ENCODE results near the gene PRKD2.

The PRKD2 gene

DNA sequence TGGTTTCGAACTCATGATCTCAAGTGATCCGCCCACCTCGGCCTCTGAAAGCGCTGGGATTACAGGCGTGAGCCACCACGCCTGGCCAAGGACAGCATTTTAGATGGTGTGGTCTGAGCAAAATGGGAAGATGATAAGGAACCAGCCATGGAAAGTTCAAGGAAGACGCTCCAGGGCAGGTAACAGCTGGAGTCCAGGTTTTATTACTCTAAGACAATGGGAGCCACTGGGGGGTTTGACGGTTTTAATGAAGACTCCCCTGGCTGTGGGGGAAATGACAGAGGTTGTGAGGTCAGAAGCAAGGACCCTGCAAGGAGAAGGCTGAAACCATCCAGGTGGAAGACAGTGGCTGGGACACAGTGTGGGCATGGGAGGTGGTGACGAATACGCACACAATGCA is 20.9 kb downstream of the PRKD2 start:
- H3K9ac ChIP-seq (ENCODE audit: low read depth, low read length), result no peak overlapping the region
- H3K4me1 ChIP-seq (ENCODE audit: insufficient read depth, low read length), result peaks cover 5% of the 10 kb centered on the region; the same call in 1 of the 2 replicates
- H3K27me3 ChIP-seq (ENCODE audit: insufficient read depth, low read length), result no peaks in the 10 kb centered on the region
- H3K27ac ChIP-seq (ENCODE audit: low read length), result no peak overlapping the region
- H3K4me3 ChIP-seq (ENCODE audit: low read length), result no peak overlapping the region
- no peaks in the 10 kb centered on the region for H3K9me3 ChIP-seq (ENCODE audit: insufficient read depth, low read depth, low read length)
- H3K36me3 ChIP-seq (ENCODE audit: insufficient read depth, low read depth, low read length), result peaks cover 86% of the 10 kb centered on the region

DNA sequence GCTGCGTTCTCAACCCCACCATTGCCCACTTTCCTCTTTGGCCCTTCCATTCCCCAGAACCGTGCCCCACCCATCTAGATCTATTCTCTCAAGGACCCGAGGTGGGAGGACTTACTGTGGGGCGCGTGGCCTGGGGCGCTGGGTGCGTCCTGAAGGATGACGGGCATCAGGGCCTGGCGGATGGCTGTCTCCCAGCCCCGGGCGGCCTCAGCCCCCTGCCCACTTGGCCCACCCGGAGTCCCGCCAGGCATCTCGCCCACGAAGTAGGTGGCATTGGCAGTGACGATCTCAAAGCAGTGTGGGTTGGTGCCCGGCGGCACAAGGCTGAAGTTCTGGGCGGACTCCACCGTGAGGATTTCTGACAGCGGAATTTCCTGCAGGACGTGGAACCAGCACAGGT is 23.2 kb downstream of the PRKD2 start:
- no peaks in the 10 kb centered on the region for H3K27me3 ChIP-seq (ENCODE audit: insufficient read depth, low read length)
- H3K27ac ChIP-seq (ENCODE audit: low read length), result no peak overlapping the region
- H3K4me3 ChIP-seq (ENCODE audit: low read length), result no peak overlapping the region
- no peak overlapping the region for H3K9ac ChIP-seq (ENCODE audit: low read depth, low read length)
- no peaks in the 10 kb centered on the region for H3K9me3 ChIP-seq (ENCODE audit: insufficient read depth, low read depth, low read length)
- H3K36me3 ChIP-seq (ENCODE audit: insufficient read depth, low read depth, low read length), result peaks cover 85% of the 10 kb centered on the region
- peaks cover 5% of the 10 kb centered on the region; the same call in 1 of the 2 replicates for H3K4me1 ChIP-seq (ENCODE audit: insufficient read depth, low read length)

DNA sequence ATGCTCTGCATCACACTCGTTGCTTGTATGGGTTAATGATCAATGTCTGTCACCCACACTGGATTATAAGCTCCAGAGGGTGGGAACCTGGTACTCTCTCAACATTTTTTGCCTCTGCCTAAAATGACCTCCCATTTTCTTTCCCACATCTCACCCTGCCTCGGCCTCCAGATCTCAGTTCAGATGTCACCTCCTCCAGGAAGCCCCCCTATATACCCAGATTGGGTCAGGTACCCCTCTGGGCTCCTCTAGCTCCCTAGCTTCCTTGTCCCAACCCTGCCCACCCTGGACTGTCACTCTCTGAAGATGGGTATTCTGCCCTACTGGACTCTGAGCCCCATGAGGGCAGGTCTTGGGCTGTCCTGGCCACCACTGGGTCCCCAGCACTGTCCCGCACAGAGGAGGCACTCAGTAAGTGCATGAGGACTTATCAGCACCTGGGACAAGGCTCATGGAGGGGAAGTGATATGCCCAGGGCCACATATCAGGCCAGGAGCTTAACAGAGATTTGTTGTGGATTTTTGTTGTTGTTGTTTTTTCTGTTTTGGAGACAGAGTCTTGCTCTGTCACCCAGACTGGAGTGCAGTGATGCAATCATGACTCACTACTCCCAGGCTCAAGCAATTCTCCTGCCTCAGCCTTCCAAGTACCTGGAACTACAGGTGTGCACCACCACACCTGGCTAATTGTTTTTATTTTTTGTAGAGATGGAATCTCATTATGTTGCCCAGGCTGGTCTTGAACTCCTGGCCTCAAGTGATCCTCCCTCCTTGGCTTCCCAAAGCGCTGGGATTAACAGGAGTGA is 23.8 kb downstream of the PRKD2 start:
- peaks cover 83% of the 10 kb centered on the region for H3K36me3 ChIP-seq (ENCODE audit: insufficient read depth, low read depth, low read length)
- H3K4me3 ChIP-seq (ENCODE audit: low read length), result no peak overlapping the region
- no peaks in the 10 kb centered on the region for H3K27me3 ChIP-seq (ENCODE audit: insufficient read depth, low read length)
- no peak overlapping the region for H3K27ac ChIP-seq (ENCODE audit: low read length)
- peaks cover 5% of the 10 kb centered on the region; the same call in 1 of the 2 replicates for H3K4me1 ChIP-seq (ENCODE audit: insufficient read depth, low read length)
- H3K9me3 ChIP-seq (ENCODE audit: insufficient read depth, low read depth, low read length), result no peaks in the 10 kb centered on the region
- no peak overlapping the region for H3K9ac ChIP-seq (ENCODE audit: low read depth, low read length)

DNA sequence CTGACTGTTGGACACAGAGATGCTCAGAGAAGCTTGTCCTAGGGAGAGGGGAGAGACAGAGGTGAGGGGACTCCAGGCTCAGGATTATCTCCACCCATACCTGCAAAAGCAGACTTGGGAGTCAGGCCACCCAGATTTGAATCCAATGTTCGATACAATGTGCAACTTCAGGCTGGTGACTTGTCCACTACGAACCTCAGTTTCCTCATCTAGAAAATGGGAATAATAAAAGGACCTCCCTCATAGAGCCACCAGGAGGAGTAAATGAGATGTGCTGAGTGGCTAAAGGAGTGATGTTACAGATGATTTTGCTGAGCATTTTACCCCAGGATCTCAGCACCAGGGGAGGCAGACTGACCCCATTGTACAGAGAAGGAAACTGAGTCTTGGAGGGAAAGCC is 25.0 kb downstream of the PRKD2 start:
- Histone ChIP-seq H3K9ac (ENCODE audit: low read depth, low read length) (no peak overlapping the region), H3K36me3 (ENCODE audit: insufficient read depth, low read depth, low read length) (peaks cover 93% of the 10 kb centered on the region), H3K4me3 (ENCODE audit: low read length) (no peak overlapping the region), H3K27me3 (ENCODE audit: insufficient read depth, low read length) (no peaks in the 10 kb centered on the region), H3K4me1 (ENCODE audit: insufficient read depth, low read length) (peaks cover 4% of the 10 kb centered on the region; the same call in 1 of the 2 replicates), H3K27ac (ENCODE audit: low read length) (no peak overlapping the region), H3K9me3 (ENCODE audit: insufficient read depth, low read depth, low read length) (no peaks in the 10 kb centered on the region)

DNA sequence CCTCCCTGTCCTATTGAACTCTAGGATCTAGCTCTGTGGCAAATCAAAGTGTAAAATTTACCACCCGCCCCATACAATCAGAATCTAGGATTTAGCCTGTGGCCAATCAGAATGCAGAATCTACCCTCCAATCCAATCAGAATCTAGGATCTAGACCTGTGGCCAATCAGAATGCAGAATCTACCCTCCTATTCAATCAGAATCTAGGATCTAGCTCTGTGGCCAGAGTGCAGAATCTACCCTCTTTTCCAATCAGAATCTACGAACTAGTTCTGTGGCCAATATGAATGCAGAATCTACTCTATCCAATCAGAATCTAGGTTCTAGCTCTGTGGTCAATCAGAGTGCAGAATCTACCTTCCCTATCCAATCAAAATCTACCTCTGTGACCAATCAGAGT is 25.8 kb downstream of the PRKD2 start:
- Histone ChIP-seq H3K9me3 (ENCODE audit: insufficient read depth, low read depth, low read length) (no peaks in the 10 kb centered on the region), H3K27me3 (ENCODE audit: insufficient read depth, low read length) (no peaks in the 10 kb centered on the region), H3K4me3 (ENCODE audit: low read length) (no peak overlapping the region), H3K4me1 (ENCODE audit: insufficient read depth, low read length) (no peaks in the 10 kb centered on the region), H3K36me3 (ENCODE audit: insufficient read depth, low read depth, low read length) (peaks cover 90% of the 10 kb centered on the region), H3K27ac (ENCODE audit: low read length) (no peak overlapping the region), H3K9ac (ENCODE audit: low read depth, low read length) (no peak overlapping the region)

DNA sequence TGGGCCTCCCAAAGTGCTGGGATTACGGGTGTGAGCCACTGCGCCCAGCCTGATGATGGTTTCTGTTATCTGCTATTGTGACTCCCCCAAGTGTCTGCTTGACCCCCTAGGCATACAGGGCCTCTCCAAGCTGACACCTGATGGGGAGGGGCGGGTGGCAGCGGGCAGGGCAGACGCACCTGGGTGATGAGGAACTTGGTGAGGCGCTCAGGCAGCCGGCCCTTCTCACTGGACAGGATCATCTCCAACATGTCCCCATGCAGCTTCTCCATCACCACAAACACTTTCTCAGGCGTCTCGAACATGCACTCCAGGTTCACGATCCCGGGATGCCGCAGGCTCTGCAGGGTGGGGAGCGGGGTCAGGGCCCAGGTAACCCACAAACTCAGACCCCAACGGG is 27.6 kb downstream of the PRKD2 start:
- Histone ChIP-seq H3K4me3 (ENCODE audit: low read length) (no peak overlapping the region), H3K36me3 (ENCODE audit: insufficient read depth, low read depth, low read length) (peaks cover 88% of the 10 kb centered on the region), H3K9me3 (ENCODE audit: insufficient read depth, low read depth, low read length) (no peaks in the 10 kb centered on the region)

DNA sequence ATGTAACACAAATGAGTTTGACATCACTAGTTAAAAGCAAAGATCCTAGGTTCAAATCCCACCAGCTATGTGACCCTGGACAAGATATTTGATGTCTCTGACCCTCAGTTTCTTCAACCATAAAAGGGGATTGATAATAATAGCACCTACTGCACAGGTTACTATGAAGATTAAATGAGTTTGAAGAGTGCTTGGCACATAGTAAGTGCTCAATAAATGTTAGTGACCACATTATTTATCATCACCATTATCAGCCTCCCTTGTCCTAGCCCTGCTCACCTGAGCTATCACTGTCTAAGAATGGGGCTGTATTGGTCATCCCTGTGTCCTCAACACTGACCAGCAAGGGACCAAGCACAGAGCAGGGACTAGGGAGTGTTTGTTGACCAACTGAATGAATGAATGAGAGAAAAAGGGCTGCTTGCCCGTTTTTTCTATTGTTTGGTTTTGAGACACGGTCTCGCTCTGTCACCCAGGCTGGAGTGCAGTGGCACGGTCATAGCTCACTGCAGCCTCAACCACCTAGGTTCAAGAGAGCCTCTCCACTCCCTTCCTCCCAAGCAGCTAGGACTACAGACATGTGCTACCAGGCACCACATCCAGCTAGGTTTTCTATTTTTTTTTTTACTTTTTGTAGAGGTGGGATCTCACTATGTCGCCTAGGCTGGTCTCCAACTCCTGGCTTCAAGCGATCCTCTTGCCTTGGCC is 29.3 kb downstream of the PRKD2 start:
- Histone ChIP-seq H3K27me3 (ENCODE audit: insufficient read depth, low read length) (no peaks in the 10 kb centered on the region), H3K36me3 (ENCODE audit: insufficient read depth, low read depth, low read length) (peaks cover 86% of the 10 kb centered on the region), H3K4me3 (ENCODE audit: low read length) (no peak overlapping the region), H3K9me3 (ENCODE audit: insufficient read depth, low read depth, low read length) (no peaks in the 10 kb centered on the region), H3K4me1 (ENCODE audit: insufficient read depth, low read length) (no peaks in the 10 kb centered on the region), H3K9ac (ENCODE audit: low read depth, low read length) (no peak overlapping the region), H3K27ac (ENCODE audit: low read length) (no peak overlapping the region)

More for the DNA sequence above, 27.6 kb downstream of the PRKD2 start:
- no peak overlapping the region for H3K9ac ChIP-seq (ENCODE audit: low read depth, low read length)
- no peaks in the 10 kb centered on the region for H3K4me1 ChIP-seq (ENCODE audit: insufficient read depth, low read length)
- H3K27me3 ChIP-seq (ENCODE audit: insufficient read depth, low read length), result no peaks in the 10 kb centered on the region
- no peak overlapping the region for H3K27ac ChIP-seq (ENCODE audit: low read length)

DNA sequence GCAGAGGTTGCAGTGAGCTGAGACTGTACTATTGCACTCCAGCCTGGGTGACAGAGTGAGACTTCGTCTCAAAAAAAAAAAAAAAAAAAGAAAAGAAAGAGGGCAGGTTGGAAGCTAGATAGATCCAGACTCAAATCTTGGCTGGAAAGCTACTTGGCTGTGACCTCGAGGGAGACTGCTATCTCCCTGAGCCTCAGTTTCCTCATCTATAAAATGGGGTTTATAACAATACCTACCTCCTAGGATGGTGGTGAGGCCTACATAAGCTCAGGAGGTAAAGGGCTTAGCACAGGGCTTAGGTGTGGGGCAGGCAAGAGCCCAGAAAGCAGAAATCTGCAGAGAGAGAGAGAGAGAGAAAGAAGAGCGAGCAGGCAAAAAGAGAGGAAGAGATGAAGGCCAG is 31.7 kb downstream of the PRKD2 start:
- H3K27ac ChIP-seq (ENCODE audit: low read length), result no peak overlapping the region
- no peaks in the 10 kb centered on the region for H3K4me1 ChIP-seq (ENCODE audit: insufficient read depth, low read length)
- no peak overlapping the region for H3K9ac ChIP-seq (ENCODE audit: low read depth, low read length)
- H3K36me3 ChIP-seq (ENCODE audit: insufficient read depth, low read depth, low read length), result peaks cover 78% of the 10 kb centered on the region
- H3K27me3 ChIP-seq (ENCODE audit: insufficient read depth, low read length), result no peaks in the 10 kb centered on the region
- H3K9me3 ChIP-seq (ENCODE audit: insufficient read depth, low read depth, low read length), result no peaks in the 10 kb centered on the region
- no peak overlapping the region for H3K4me3 ChIP-seq (ENCODE audit: low read length)

DNA sequence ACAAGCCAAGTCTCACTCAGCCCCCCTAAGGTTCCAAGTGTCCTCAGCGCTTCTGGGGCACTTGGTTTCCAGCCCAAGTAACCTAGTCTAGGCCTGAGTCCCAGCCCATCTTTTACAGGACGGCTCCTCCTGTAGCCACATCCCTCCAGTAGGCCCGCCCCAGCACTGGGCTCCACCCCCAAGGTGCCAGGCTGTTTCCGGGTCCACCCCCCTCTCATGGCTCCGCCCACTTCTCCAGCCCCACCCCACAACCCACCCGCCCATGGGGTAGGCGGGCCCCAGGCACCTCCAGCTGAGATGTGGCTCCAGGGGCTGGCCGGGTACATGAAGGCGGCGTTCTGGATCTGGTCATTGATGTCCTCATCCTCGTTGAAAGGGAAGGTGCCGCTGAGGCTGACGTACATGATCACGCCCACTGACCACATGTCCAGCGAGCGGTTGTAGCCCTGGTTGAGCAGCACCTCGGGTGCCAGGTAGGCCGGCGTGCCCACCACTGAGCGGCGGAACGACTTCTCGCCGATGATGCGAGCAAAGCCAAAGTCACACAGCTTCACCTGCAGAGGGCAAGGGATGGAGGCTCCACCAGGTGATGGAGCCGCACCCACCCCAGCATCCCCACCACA is 38.7 kb downstream of the PRKD2 start:
- Histone ChIP-seq H3K4me3 (ENCODE audit: low read length) (no peak overlapping the region), H3K36me3 (ENCODE audit: insufficient read depth, low read depth, low read length) (peaks cover 70% of the 10 kb centered on the region), H3K9ac (ENCODE audit: low read depth, low read length) (no peak overlapping the region), H3K4me1 (ENCODE audit: insufficient read depth, low read length) (no peaks in the 10 kb centered on the region), H3K27me3 (ENCODE audit: insufficient read depth, low read length) (no peaks in the 10 kb centered on the region), H3K27ac (ENCODE audit: low read length) (no peak overlapping the region), H3K9me3 (ENCODE audit: insufficient read depth, low read depth, low read length) (no peaks in the 10 kb centered on the region)

DNA sequence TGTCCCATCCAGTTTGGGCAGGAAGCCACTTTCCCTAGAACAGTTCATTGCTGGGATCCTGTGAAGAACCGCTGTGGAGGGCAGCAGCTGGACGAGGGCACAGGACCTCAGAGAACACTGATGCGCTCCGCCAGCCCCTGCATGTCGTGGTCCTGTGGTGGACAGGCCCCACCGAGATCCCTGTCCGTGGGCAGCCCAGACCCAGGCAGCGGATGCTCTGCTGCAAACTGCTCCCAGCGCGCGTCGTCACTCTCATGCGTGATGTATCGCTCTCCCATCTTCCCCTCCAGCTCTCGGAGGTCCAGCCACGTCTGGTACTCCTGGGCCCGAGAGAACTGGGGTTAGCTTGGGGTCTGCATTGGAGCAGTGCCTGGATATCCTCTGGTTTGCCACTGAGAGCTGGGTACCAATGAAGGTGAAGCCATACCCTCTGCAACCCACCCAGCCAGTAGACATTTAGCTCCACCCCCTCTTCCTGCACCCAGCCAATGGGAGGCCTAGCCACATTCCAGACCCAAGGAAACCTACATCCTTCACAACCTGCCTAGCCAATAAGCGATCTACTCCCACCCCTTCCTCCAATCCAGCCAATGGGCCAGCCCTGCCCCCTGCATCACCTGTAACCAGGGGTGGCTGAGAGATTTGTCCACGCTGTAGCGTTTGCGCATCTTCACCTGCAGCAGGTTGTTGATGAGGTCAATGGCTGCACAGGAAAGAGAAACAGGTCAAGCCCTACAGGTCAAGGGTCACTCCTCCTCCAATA is 42.3 kb downstream of the PRKD2 start:
- Histone ChIP-seq H3K27ac (ENCODE audit: low read length) (no peak overlapping the region), H3K9ac (ENCODE audit: low read depth, low read length) (no peak overlapping the region), H3K36me3 (ENCODE audit: insufficient read depth, low read depth, low read length) (peaks cover 50% of the 10 kb centered on the region), H3K4me3 (ENCODE audit: low read length) (no peak overlapping the region), H3K9me3 (ENCODE audit: insufficient read depth, low read depth, low read length) (no peaks in the 10 kb centered on the region), H3K4me1 (ENCODE audit: insufficient read depth, low read length) (no peaks in the 10 kb centered on the region), H3K27me3 (ENCODE audit: insufficient read depth, low read length) (no peaks in the 10 kb centered on the region)

DNA sequence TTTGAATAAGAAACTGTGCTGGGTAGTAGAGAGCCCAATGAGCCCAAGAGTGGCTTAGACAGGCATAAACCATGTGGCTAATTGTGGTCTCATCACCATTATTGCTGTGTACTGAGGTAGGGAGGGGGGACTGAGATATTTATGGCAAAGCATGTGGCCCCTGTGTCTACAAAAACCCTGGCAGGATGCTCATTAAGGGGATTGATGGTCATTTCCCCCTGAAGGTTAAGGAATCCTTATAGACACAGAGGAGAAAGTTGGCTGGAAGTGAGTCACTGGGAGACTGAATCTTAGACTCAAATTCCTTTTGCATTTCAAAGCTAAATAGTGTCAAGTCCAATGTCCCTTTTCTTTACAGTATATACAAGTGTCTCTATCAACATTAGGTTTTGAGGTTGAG is 46.1 kb downstream of the PRKD2 start:
- no peaks in the 10 kb centered on the region for H3K9me3 ChIP-seq (ENCODE audit: insufficient read depth, low read depth, low read length)
- H3K36me3 ChIP-seq (ENCODE audit: insufficient read depth, low read depth, low read length), result peaks cover 23% of the 10 kb centered on the region
- no peak overlapping the region for H3K4me3 ChIP-seq (ENCODE audit: low read length)
- H3K9ac ChIP-seq (ENCODE audit: low read depth, low read length), result no peak overlapping the region
- no peaks in the 10 kb centered on the region for H3K27me3 ChIP-seq (ENCODE audit: insufficient read depth, low read length)
- no peak overlapping the region for H3K27ac ChIP-seq (ENCODE audit: low read length)
- no peaks in the 10 kb centered on the region for H3K4me1 ChIP-seq (ENCODE audit: insufficient read depth, low read length)
